Measurements from ENCODE around the gene AKAIN1. TPM values are rescaled to one million over a fixed set of nuclear protein-coding genes. Genes with fewer than 3 reads are reported as not detected.

The AKAIN1 gene
- total and polyA plus RNA-seq, 2 donors (not counting 1 experiment from before 2014, with no cell fraction given): not detected

DNA sequence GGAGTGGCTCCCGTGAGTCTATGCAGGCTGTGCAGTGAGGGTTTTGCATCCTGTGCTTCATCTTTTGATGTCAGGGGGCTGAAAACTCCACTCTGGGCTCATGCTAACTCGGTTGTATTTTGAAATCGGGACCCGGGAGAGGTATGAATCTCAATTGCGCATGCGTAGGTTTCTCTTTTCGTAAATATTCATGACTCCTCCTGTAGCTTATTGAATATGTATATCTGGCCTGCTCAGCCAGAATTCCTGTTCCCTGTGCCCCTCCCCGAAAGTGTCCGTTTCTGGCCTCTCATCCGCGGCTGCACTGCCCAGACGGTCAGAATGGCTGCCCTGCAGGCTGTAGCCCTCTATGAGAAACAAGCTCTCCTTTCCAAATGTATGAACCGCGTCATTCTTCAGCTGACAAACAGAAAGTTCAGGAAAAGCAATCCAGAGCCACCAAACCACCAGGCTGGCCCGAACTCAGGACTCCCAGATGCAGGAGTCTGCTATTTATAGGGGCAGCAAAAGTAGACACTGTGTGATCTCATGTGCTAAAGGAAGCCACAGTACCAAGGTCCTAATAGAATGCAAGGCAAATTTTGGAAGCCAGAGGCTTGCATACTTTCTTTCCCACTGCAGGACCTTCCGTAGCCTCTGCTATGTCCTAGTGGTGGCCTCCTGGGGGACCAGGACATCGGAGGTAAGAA lies 41.7 kb downstream of the AKAIN1 start:
- Histone ChIP-seq H3K4me1 (ENCODE audit: control insufficient read depth in 2 of 2, insufficient read depth in 2 of 2, low read length in 2 of 2) (peaks cover 0 to 2% of the 10 kb centered on the region in 2 donors), H3K9ac (ENCODE audit: low read length) (no peak overlapping the region), H3K9me3 (ENCODE audit: control extremely low read depth in 1 of 3, control insufficient read depth in 2 of 3, insufficient read depth in 1 of 3, low read length in 2 of 3) (no peaks in the 10 kb centered on the region), H3K4me2 (replicated peaks; ENCODE audit: low read depth, low read length, poor library complexity, severe bottlenecking) (no peak overlapping the region), H3K79me2 (ENCODE audit: control insufficient read depth, insufficient read depth, low read length) (no peaks in the 10 kb centered on the region), H3K4me3 (ENCODE audit: control extremely low read depth in 1 of 5, extremely low read depth in 1 of 5, insufficient read depth in 1 of 5, low read depth in 2 of 5, low read length in 4 of 5) (no peak overlapping the region), H3K27ac (ENCODE audit: low read length in 2 of 2) (no peak overlapping the region), H3K27me3 (replicated peaks in 1 of 4; ENCODE audit: control extremely low read depth in 1 of 4, control insufficient read depth in 3 of 4, insufficient read depth in 4 of 4, low read length in 3 of 4) (no peaks in the 10 kb centered on the region), H2AFZ (ENCODE audit: insufficient read depth, low read depth, low read length, poor library complexity, severe bottlenecking) (no peak overlapping the region), H3K36me3 (replicated peaks in 1 of 2; ENCODE audit: control extremely low read depth in 1 of 2, control insufficient read depth in 1 of 2, extremely low read depth in 1 of 2, insufficient read depth in 2 of 2, low read length in 1 of 2) (no peaks in the 10 kb centered on the region), H4K20me1 (ENCODE audit: control insufficient read depth, insufficient read depth, low read length, poor library complexity, severe bottlenecking) (no peaks in the 10 kb centered on the region)
- DNase-seq (no peak), ATAC-seq (ENCODE audit: low read depth) (no peak)
- peaks cover 3% of the 10 kb centered on the region for H3K4me1 Mint-ChIP-seq
- no peak overlapping the region for H3K4me3 Mint-ChIP-seq
- ChIA-PET CTCF (no interaction called here), POLR2A (no interaction called here)
- H3K9me3 Mint-ChIP-seq (ENCODE audit: insufficient read depth): no peaks in the 10 kb centered on the region
- TF ChIP-seq, protein P1, sequence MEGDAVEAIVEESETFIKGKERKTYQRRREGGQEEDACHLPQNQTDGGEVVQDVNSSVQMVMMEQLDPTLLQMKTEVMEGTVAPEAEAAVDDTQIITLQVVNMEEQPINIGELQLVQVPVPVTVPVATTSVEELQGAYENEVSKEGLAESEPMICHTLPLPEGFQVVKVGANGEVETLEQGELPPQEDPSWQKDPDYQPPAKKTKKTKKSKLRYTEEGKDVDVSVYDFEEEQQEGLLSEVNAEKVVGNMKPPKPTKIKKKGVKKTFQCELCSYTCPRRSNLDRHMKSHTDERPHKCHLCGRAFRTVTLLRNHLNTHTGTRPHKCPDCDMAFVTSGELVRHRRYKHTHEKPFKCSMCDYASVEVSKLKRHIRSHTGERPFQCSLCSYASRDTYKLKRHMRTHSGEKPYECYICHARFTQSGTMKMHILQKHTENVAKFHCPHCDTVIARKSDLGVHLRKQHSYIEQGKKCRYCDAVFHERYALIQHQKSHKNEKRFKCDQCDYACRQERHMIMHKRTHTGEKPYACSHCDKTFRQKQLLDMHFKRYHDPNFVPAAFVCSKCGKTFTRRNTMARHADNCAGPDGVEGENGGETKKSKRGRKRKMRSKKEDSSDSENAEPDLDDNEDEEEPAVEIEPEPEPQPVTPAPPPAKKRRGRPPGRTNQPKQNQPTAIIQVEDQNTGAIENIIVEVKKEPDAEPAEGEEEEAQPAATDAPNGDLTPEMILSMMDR (IDR thresholded peaks at IDR 0.05): no peak
- intact Hi-C loops (cut with micrococcal nuclease): no loop called here
- H3K27me3 Mint-ChIP-seq: no peaks in the 10 kb centered on the region
- 82% methylated on average over 11 of the region's 17 CpGs for WGBS (ENCODE audit: insufficient coverage)
- no peak overlapping the region for H3K27ac Mint-ChIP-seq

DNA sequence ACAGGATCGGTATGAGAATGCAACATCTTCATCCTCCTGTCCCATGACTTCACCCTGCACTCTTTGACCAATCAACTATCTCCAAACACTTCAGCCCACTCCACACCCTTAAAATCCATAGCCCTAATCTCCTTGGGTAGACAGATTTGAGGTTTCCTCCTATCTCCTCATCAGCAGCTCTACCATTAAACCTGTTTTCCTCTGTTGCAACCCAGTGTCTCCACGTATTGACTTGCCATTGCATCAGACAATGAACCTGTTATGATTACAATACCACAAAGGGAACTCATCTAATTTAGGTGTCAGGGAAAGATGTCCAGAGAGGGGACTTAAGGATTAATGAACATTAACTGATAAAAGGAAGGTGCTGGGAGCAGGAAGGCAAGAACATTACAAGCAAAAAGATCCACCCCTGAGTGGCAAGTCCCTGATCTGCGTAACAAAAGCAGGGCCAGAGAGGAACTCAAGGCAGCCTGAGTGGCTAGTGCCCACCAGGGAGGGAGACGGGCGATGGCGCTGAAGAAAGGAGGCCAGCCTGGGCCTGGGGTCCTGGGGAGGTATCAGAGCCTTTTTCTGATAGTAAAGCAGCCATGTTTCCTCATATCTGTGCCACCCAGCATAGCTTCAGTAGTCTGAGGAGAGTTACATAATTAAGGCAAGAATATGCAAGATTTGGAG lies 44.6 kb downstream of the AKAIN1 start:
- H3K27ac Mint-ChIP-seq: no peak overlapping the region
- intact Hi-C loops (cut with micrococcal nuclease): no loop called here
- ATAC-seq (ENCODE audit: low read depth) (no peak), DNase-seq (no peak)
- no peak overlapping the region for H3K9ac ChIP-seq (ENCODE audit: low read length)
- H3K4me1 ChIP-seq (ENCODE audit: control insufficient read depth in 2 of 2, insufficient read depth in 2 of 2, low read length in 2 of 2): no peaks in the 10 kb centered on the region
- ChIA-PET CTCF (no interaction called here), POLR2A (no interaction called here)
- H3K27ac ChIP-seq (ENCODE audit: low read length in 2 of 2): no peak overlapping the region
- H2AFZ ChIP-seq (ENCODE audit: insufficient read depth, low read depth, low read length, poor library complexity, severe bottlenecking): no peak overlapping the region
- H3K4me3 ChIP-seq (ENCODE audit: control extremely low read depth in 1 of 5, extremely low read depth in 1 of 5, insufficient read depth in 1 of 5, low read depth in 2 of 5, low read length in 4 of 5): no peak overlapping the region
- H3K4me2 ChIP-seq (replicated peaks; ENCODE audit: low read depth, low read length, poor library complexity, severe bottlenecking): no peak overlapping the region
- H4K20me1 ChIP-seq (ENCODE audit: control insufficient read depth, insufficient read depth, low read length, poor library complexity, severe bottlenecking): no peaks in the 10 kb centered on the region
- H3K27me3 ChIP-seq (replicated peaks in 1 of 4; ENCODE audit: control extremely low read depth in 1 of 4, control insufficient read depth in 3 of 4, insufficient read depth in 4 of 4, low read length in 3 of 4): no peaks in the 10 kb centered on the region
- H3K79me2 ChIP-seq (ENCODE audit: control insufficient read depth, insufficient read depth, low read length): no peaks in the 10 kb centered on the region
- WGBS (ENCODE audit: insufficient coverage): 90% methylated on average over 2 of the region's 6 CpGs
- H3K9me3 ChIP-seq (ENCODE audit: control extremely low read depth in 1 of 3, control insufficient read depth in 2 of 3, insufficient read depth in 1 of 3, low read length in 2 of 3): no peaks in the 10 kb centered on the region
- H3K4me3 Mint-ChIP-seq: no peak overlapping the region
- H3K4me1 Mint-ChIP-seq: no peaks in the 10 kb centered on the region
- TF ChIP-seq EZH2 (IDR thresholded peaks at IDR 0.05; ENCODE audit: borderline replicate concordance, insufficient read depth, low read depth, low read length, poor library complexity, severe bottlenecking): no peak
- TF ChIP-seq, protein P1 (IDR thresholded peaks at IDR 0.05): no peak
- no peaks in the 10 kb centered on the region for H3K36me3 ChIP-seq (replicated peaks in 1 of 2; ENCODE audit: control extremely low read depth in 1 of 2, control insufficient read depth in 1 of 2, extremely low read depth in 1 of 2, insufficient read depth in 2 of 2, low read length in 1 of 2)
- no peaks in the 10 kb centered on the region for H3K9me3 Mint-ChIP-seq (ENCODE audit: insufficient read depth)
- H3K27me3 Mint-ChIP-seq: peaks cover 3% of the 10 kb centered on the region
